ENCODE data around the gene MPDZ. TPM values are rescaled to one million over a fixed set of nuclear protein-coding genes. Genes with fewer than 3 reads are reported as not detected.

MPDZ gene
- total RNA-seq, 4 donors from 2014 or later: 41.3 to 67.8 (median 56.8) TPM

GRCh38 chr9:13111778-13112177 is 167.7 kb downstream of the MPDZ start:
- TF ChIP-seq, protein P1, sequence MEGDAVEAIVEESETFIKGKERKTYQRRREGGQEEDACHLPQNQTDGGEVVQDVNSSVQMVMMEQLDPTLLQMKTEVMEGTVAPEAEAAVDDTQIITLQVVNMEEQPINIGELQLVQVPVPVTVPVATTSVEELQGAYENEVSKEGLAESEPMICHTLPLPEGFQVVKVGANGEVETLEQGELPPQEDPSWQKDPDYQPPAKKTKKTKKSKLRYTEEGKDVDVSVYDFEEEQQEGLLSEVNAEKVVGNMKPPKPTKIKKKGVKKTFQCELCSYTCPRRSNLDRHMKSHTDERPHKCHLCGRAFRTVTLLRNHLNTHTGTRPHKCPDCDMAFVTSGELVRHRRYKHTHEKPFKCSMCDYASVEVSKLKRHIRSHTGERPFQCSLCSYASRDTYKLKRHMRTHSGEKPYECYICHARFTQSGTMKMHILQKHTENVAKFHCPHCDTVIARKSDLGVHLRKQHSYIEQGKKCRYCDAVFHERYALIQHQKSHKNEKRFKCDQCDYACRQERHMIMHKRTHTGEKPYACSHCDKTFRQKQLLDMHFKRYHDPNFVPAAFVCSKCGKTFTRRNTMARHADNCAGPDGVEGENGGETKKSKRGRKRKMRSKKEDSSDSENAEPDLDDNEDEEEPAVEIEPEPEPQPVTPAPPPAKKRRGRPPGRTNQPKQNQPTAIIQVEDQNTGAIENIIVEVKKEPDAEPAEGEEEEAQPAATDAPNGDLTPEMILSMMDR (IDR thresholded peaks at IDR 0.05; ENCODE audit: low read depth): no peak

DNA sequence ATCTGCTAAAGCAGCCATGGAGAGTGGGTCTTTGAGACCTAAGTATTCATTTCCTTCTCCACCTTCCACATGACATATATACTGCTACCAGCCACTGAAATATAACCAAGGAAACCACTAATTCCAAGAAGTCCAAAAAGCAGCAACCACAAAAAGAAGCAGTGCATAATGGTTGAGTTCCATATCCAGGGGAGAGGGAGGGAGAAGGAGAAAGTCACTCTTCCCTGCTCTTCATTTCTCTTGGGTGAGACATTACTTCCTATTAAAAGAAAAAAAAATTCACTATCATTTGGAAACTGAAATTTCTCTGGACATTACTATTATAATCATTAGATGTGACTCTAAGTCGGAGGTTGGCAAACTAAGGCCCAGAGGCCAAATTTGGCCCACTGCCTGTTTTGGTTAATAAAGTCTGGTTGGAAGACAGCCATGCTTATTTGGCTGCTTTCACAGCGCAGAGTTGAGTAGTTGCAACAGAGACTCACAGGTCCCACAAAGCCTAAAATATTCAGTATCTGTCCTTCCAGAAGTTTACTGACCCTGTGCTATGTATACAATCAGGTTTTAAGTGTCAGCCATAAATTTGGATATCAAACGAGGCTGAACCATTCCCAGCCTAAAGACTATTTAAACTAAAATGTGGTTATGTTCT is 168.6 kb downstream of the MPDZ start:
- TF ChIP-seq, protein P1 (IDR thresholded peaks at IDR 0.05; ENCODE audit: low read depth): no peak

DNA sequence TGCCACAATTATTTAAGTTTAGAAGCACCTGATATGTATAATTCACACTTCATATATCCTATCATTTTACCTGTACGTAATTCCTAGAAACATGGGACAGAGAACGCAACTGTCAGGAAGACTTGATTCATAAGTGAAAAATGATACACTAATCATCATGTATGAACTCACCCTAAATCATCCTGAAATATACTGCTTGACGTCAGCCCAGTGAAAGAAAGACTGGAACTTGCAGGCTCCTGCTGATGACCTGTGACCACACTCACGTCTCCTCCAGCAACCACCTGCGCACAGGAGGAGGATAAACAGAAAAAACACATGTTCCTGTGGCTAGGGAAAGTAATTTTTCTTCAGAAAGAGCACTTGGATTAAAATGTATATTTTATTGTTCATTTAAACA is 169.7 kb downstream of the MPDZ start:
- TF ChIP-seq, protein P1 (IDR thresholded peaks at IDR 0.05; ENCODE audit: low read depth): no peak

DNA sequence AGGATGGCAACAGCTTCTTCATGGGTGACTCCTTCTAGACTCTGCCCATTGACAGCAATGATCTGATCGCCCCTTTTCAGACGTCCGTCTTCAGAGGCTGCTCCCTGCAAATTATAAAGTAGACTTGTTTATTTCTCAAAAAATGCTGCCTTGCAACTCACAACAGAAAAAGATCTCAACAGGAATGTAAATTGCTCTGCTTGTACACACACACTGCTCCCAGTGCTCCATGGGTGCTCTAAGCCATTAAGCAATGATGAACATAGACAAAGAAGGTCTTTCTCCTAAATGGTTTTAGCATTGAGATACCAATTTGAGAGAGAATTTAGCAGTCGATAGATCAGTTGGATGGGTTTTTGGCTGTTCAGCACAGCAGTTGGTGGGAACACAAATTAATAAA is 172.5 kb downstream of the MPDZ start:
- TF ChIP-seq, protein P1 (IDR thresholded peaks at IDR 0.05; ENCODE audit: low read depth): no peak

- TF ChIP-seq, protein P1 (IDR thresholded peaks at IDR 0.05; ENCODE audit: low read depth): no peak
These were observed 178.4 kb downstream of the MPDZ start for GRCh38 chr9:13100914-13101572.

- TF ChIP-seq, protein P1 (IDR thresholded peaks at IDR 0.05; ENCODE audit: low read depth): no peak
These were observed 184.4 kb downstream of the MPDZ start for GRCh38 chr9:13095056-13095455.

DNA sequence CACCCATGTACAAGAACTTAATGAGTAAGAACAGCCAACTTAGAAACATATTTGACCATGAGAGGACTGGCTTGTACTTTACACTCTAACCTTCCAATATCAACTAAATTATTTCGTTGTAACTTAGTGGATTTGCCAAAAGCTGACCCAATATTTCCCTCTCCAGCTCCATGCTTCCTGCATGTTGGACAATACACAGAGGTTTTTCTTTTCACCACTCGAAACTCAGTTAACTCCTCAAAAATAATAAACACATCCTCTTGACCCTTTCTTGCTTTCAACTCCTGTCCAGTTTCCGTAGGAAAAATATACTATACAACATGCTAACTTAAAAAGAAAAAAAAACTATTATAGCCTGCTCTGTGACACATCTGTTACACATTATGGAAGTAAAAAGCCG is 188.9 kb downstream of the MPDZ start:
- TF ChIP-seq, protein P1 (IDR thresholded peaks at IDR 0.05; ENCODE audit: low read depth): no peak
